BJ (cell line): ENCODE results near the gene CYSLTR2. TPM values are rescaled to one million over a fixed set of nuclear protein-coding genes. Genes with fewer than 3 reads are reported as not detected.

ENCODE experiments used
- CTCF ChIA-PET: fragments of 350-600 bp; formaldehyde crosslinking; extraction: SDS; loops from one replicate; lab custom pipeline; 2021; ENCODE audit warnings: antibody characterized with exemption, inconsistent platforms; lab: Yijun Ruan, JAX
- POLR2A ChIA-PET: fragments of 300-600 bp; sonication (Branson Sonifier 250); formaldehyde crosslinking; extraction: SDS; loops from one replicate; lab custom pipeline; 2021; ENCODE audit warnings: antibody characterized with exemption; lab: Charles Lee
- DNase-seq: peaks from one replicate; pipeline ENCODE4 v3.0.0-alpha.2; 2011; ENCODE audit warnings: low read depth
- H3K27me3 ChIP-seq: 2 replicates; pipeline ENCODE4 v1.6.0; 2011; ENCODE audit warnings: low read length; ENCODE audit not compliant: control insufficient read depth, insufficient read depth
- H3K36me3 ChIP-seq: 2 replicates; pipeline ENCODE4 v1.5.1; 2011; ENCODE audit warnings: low read length; ENCODE audit not compliant: control insufficient read depth, insufficient read depth
- H3K4me3 ChIP-seq: 2 replicates; pipeline ENCODE4 v1.5.1; 2011; ENCODE audit warnings: low read depth, mild to moderate bottlenecking, control low read depth, low read length
- polyA plus RNA-seq: library from polyadenylated mRNA; depleted of rRNA; stranded (reverse); fragments of >200 nt; gene quantifications from 2 replicates; pipeline ENCODE4 v1.2.3, GENCODE V29; 2011
- TF ChIP-seq, protein P1 (sequence below): IDR thresholded peaks from 2 replicates; pipeline ENCODE4 v1.5.1; 2011; ENCODE audit warnings: low read depth, mild to moderate bottlenecking, control low read depth, inconsistent platforms, low read length, moderate library complexity; ENCODE audit not compliant: insufficient read depth

The CYSLTR2 gene
- polyA plus RNA-seq, 1 experiment: not detected

DNA sequence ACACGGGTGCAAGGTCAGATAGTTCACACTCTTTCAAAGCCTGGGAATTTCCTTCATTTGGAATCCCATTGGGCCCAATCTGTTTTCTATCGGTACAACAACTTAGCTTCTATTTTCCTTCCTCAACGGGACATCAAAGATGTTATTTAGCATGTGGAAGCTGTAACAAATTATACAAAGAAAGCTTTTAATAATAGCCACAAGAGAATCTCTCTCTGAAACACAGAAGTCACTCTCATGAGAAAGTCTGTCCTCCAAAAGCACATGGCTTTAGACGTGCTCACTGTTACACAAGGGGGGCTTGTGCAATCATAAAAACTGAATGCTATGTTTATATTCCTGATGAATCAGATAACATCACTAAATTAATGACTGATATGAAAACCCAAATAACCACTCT is 28.9 kb upstream of the CYSLTR2 start:
- ChIA-PET CTCF (no interaction called here), POLR2A (no interaction called here)
- TF ChIP-seq, protein P1, sequence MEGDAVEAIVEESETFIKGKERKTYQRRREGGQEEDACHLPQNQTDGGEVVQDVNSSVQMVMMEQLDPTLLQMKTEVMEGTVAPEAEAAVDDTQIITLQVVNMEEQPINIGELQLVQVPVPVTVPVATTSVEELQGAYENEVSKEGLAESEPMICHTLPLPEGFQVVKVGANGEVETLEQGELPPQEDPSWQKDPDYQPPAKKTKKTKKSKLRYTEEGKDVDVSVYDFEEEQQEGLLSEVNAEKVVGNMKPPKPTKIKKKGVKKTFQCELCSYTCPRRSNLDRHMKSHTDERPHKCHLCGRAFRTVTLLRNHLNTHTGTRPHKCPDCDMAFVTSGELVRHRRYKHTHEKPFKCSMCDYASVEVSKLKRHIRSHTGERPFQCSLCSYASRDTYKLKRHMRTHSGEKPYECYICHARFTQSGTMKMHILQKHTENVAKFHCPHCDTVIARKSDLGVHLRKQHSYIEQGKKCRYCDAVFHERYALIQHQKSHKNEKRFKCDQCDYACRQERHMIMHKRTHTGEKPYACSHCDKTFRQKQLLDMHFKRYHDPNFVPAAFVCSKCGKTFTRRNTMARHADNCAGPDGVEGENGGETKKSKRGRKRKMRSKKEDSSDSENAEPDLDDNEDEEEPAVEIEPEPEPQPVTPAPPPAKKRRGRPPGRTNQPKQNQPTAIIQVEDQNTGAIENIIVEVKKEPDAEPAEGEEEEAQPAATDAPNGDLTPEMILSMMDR: no peak
- Histone ChIP-seq H3K27me3 (0 out of 2 replicates have a peak, but pooled peaks cover 2% of the 10 kb centered on the region), H3K4me3 (no peak overlapping the region), H3K36me3 (no peaks in the 10 kb centered on the region)
- no peak for DNase-seq

DNA sequence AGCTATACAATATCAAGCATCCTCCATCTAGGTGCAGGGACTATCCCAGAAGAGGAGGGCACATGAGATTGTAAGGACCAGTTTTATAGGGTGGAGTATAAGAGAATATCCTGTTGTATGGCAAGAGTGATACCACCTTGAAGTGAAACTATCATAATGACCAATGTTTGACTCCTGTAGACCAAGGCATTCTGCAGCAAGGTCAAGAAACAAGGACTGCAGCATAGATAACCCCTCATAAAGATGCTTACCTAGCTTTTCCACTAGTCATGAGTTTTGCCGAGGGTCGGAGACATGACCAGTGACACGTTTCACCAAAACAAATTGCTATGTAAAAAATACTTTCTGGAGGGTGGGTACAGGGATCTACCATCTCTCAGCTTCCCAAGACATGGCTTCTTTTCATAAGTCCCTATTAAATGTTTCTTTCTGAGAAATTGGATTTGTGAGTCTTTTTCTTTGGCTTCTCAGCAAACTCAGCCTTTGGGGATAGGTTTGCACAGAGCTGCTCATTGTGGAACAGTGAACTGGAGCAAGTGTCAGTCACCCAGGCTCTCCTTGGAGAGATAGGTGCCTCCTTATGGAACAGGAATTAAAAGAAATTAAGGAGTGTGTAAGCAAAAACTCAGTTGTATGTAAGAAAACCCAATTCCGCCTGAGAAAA is 28.2 kb upstream of the CYSLTR2 start:
- CTCF ChIA-PET: no interaction called here
- TF ChIP-seq, protein P1: no peak
- no peak for DNase-seq

DNA sequence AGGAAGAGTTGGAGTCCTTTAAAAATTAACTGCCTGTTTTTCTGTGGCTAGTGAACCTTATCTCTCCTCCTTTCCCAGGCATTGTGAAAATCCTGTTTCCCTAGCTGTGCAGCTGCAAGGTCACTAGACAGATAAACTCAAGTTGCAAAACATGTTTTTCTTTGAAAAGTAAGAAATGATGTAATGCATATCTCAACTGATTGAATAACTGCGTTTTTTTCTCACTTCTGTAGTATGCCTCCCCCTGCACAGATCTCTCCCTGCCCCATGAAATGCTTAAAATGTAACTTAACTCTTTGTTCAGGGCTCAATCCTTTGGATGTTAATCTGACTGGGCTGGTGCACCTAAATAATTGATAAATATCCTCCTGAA is 27.7 kb upstream of the CYSLTR2 start:
- Histone ChIP-seq H3K27me3 (0 out of 2 replicates have a peak, but pooled peaks cover 2% of the 10 kb centered on the region), H3K4me3 (no peak overlapping the region), H3K36me3 (no peaks in the 10 kb centered on the region)
- CTCF ChIA-PET: no interaction called here
- no peak for DNase-seq
- POLR2A ChIA-PET: no interaction called here
- TF ChIP-seq, protein P1: no peak

More for the DNA sequence above, 28.2 kb upstream of the CYSLTR2 start:
- no peak overlapping the region for H3K4me3 ChIP-seq
- no peaks in the 10 kb centered on the region for H3K36me3 ChIP-seq
- POLR2A ChIA-PET: no interaction called here
- 0 out of 2 replicates have a peak, but pooled peaks cover 2% of the 10 kb centered on the region for H3K27me3 ChIP-seq

DNA sequence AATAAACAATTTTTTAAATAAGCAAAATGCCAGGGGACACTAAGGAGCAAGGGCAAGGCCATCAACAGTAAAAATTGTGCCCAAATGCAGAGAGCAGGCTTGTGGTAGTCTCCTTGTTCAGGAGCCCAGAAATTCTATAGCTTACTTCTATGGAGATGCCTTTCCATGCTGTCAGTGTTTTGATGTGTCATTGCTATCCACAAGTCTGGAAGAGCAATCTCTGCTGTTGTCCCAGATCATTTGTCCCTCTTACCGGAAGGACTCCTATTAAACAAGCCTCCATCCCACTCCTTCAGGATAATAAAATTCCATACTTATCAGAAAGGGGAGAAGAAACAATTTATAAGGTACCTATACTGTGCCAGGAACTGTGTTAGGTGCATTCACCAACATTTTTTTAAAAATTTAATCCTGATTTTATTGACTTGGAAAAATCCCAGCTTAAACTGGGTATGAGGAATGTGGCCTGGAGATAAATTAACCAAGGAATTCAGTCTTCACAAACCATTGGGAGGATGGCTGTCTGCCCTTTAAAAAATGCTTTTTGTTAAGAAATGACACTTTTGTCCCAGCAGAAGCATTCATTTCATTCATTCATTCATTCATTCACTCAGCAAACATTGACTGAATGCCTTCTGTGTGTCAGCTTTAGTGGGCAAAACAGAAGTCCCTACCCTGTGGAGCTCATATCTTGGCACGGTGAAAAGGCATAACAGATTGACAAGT is 26.8 kb upstream of the CYSLTR2 start:
- H3K36me3 ChIP-seq: no peaks in the 10 kb centered on the region
- TF ChIP-seq, protein P1: no peak
- no peak for DNase-seq
- CTCF ChIA-PET: no interaction called here
- no peak overlapping the region for H3K4me3 ChIP-seq
- POLR2A ChIA-PET: no interaction called here
- H3K27me3 ChIP-seq: 0 out of 2 replicates have a peak, but pooled peaks cover 2% of the 10 kb centered on the region

DNA sequence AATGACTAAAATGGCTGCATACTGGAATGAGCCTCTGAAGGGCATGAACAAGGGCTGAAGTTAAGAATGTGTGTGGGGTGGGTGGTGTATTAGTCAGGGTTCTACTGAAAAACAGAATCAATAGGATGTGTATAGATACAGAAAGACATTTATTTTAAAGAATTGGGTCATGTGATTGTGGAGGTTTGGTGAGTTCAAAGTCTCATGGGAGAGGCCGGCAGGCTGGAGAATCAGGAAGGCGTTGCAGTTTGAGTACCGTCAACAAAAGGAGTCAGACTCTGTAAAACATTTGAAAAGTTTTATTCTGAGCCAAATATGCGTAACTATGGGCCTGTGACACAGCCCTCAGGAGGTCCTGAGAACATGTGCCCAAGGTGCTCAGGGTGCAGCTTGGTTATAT is 24.5 kb upstream of the CYSLTR2 start:
- TF ChIP-seq, protein P1: no peak
- Histone ChIP-seq H3K4me3 (no peak overlapping the region), H3K27me3 (peaks cover 2% of the 10 kb centered on the region; the same call in 1 of the 2 replicates), H3K36me3 (no peaks in the 10 kb centered on the region)
- POLR2A ChIA-PET: no interaction called here
- no peak for DNase-seq
- CTCF ChIA-PET: no interaction called here
